GM18499 (cell line): ENCODE data around the gene TMEM240.

ENCODE experiments used
- ATAC-seq: cut with Tn5 transposase; IDR thresholded peaks from one replicate; pipeline ENCODE4 v1.9.1; 2021; ENCODE audit warnings: moderate number of reproducible peaks; ENCODE audit not compliant: insufficient read depth, unreplicated experiment

Gene TMEM240

DNA sequence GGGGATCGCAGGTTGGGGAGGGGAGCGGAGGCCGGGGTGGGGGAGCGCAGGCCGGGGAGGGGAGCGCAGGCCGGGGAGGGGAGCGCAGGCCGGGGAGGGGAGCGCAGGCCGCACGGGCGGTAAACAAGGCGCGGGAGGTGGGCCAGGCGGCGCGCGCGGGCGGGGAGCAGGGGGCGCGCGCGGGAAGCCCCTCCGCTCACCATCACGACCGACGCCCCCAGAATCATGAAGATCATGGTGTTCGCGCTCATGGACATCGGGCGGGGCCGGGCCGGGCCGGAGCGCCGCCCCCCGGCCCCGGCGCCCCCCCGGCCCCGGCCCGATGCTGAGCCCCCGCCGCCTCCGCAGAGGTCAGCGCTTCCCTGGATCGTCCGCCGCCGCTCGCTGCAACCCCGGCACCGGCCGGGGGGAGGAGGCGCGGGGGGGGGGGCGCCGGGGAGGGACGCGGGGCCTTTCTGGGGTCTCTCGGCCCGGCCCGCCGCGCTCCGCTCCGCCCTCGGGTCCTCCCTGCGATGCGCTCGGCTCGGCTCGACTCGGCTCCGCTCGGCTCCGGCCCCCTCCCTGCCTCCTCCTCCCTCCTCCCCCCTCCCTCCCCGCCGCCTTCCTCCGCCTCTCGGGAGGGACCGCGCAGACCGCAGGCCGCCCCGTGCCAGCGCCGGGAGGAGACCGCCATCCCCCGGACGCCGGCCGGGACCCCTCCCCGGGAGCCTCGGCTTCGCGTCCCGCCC lies at the start of gene TMEM240:
Gene TMEM240 (minus strand): TSS at position 535 of the 728 bp plus-strand sequence. CDS start 278 bp downstream, at position 257.
- ATAC-seq = no peak

DNA sequence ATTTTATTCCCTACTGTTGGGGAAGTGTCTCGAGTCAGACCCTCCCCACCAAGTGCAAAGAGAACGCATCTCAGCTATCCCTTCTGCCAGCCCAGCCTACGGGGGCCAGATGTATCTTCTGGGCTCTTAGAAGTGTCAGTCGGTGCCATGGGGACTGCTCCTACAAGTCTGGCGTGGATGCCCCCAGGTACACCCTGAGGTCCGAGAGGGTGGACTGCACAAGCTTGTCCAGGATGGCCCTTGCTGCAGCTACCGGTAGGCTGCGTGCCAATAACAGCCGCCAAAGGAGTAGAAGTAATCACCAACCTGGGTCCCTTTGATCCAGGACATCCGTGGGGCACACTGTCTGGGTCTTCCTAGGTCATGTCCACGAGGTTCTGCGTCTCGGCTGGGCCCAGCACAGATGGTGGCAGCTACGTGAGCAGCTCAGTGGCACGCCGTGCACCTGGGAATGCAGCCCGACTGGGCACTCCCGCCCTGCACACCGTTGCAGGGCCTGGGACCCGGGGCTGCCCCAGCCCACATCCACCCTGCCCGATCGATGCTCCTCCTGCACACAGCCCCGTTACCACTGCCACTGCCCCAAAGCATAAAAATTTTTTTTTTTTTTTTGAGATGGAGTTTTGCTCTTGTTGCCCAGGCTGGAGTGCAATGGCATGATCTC lies 43.1 kb upstream of the TMEM240 start:
- ATAC-seq = no peak

DNA sequence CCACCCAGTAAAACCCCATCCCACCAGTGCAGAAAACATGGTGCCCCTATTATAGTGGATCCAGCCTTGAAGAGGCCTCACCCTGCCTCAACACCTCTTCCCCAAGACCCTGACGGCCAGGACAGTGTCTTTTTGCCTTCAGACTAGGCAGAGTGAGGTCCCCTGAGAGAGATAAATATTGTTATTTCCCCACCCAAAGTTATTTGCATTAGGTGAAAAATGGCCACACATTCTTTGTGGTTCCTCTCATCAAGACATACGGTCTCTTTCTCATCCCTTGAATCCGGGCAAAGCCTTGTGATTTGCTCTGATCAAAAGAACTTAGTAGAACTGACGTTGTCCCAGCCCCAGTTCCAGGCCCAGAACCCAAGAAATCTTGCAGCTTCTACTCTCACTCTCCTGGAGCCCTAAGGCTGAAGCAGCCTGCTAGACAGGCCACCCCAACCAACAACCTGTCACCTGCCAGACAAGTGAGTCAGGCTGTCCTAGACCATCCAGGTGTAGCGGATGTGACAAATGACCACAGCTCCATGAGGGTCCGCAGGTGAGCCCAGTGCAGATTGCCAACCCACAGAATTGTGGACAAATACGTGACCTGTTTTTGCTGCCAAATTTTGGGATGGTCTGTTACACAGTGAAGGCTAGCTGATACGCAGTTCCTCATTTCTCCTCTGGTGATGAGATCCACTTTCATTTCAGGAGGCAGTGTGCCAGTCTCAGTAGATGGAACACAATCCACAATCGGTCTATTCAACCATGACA lies 42.3 kb upstream of the TMEM240 start:
- ATAC-seq = no peak

DNA sequence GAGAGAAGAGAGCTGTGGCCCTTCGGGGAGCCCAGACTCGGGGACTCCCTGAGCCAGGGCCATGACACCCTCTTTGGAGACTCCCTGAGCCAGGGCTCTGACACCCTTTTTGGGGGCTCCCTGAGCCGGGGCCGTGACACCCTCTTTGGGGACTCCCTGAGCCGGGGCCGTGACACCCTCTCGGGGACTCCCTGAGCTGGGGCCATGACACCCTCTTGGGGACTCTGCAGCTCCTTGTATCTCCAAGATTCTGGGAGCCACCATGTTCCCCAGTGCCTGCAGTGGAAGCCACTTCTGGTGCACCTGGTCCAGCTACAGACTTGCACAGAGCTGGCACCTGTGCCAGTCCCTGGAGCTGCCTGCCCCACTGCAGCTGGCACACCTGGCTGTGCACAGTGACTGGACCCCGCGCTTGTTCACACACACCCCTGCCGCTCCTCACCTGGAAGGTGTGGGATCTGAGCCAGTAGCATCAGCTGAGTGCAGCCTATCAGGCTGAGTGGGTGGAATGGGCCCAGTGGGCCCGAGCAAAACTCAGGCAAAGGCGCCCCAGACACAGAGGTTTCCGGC lies 38.0 kb upstream of the TMEM240 start:
- no peak for ATAC-seq

DNA sequence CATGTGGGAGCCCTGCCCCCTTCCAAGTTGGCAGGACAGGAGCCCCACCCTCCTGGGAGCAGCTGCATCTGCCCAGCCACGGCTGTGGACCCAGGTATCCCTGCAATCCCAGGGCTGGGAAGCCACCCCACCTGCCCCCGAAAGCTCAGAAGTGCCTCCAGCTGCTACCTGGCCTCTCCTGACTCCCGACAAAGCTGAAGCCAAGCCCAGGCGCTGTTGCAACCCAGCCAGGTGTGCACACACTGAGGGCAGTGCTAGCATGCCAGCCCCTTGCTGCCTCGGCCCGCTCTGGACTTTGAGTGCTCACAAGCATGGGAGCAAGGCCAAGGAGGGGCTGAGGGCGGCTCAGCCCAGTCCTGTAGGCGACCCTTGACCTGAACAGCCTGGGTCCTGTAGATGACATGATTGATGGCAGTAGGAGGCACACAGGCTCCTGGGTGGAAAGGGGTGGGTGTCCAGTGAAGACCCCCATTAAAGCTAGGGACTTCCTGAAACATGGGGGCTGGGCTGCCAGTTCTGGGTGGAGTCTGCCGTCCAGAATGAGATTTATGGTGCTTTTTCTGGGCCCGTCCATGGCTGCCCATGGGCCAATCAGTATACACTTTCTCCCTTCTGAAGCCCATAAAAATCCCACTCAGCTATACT lies 37.1 kb upstream of the TMEM240 start:
- ATAC-seq = no peak

DNA sequence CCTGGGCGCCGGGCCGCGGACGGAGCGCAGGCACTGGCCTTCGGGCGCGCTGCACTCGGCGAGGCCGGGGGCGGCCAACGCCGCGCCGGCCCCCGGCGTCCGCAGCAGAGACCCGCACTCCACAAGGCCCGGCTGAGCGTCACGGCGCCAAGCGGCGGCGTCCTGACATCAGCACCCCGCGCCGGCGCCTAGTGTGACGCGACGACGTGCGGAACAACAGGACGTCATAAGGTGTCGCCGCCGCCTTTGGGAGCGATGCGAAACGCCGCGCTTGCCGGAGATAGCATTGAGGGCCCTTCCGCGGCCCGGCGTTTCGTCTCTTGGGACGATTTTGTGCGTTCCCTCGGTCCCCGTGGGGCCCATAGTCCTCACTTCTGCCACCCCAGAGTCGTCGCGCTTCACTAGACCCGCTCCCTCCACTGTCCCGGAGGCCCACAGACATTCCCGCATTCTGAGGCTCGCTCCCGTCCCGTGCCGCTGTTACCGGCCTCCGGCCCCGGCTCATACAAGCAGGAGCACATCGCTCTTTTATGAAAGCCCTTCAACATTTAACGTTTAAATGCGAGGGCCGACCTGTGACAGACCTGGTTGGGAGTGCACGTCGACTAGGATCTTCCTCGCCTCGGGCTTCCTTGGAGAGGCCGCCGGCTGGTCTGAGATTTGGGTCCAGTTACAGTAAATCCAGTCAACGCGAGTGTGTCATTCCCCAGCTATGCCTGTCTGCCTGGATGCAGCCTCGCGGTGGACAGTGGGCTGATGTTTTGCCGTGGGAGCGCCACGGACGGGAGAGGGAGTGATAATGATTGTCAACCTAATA lies 34.5 kb upstream of the TMEM240 start, which contains the start of gene SSU72:
Gene SSU72 (minus strand): TSS at position 143 of the 817 bp plus-strand sequence. CDS start 306 bp downstream, outside the sequence.
- peak; percentile 62 for ATAC-seq

DNA sequence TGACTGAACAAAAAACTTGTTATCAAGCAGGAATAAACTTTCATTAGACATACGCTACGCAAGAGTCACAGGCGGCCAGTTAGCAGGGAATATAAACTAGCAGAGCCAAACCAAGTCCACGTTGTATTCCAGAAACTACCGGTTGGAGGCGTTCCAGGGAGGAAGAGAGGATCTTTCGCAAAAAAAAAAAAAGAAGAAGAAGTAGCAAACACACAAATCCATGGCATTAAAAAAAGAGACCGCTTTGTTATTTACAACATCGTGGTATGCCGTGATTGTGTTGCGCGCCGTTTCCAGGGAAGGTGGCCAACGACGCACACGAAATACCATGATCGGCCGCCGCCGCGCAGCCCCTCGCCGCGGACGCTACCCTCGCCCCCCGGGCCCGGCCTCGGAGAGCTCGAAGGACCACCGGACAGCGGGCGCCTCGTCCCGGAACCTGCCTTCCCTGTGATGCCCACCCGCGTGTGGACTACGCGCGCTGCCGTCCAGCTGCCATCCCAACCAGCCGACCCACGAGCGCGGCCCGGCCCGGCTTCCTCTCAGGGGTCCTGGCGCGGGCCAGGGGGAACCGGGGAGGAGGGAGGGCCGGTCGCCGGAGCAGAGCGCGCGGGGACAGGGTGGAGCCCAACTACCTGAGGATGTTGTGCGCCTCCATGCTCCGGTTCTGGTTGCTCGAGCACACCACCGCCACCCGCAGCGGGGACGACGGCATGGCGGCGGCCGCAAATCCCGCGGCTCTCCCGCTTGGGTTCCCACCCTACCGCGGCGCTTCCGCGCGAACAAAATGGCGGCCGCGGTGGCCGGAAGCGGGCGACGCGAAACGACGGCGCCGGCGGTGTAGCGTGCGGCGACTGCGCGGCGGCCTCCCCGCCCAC lies 33.7 kb upstream of the TMEM240 start:
- peak; percentile 27 for ATAC-seq

DNA sequence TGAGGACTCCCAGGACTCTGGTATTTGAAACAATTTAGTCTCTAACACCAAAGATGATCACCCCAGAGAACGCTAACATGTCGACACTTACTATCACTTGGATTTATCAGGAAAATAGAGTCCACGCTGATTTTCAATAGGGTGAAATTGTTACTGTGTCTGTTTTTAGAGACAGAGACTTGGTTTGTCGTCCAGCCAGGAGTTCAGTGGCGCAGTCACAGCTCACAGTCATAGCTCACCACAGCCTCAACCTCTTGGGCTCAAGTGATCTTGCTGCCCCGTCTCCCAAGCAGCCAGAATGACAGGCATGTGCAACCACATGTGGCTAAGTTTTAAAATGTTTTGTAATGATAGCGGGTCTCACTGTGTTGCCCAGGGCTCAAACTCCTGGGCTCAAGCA lies 28.9 kb upstream of the TMEM240 start:
- ATAC-seq = no peak

DNA sequence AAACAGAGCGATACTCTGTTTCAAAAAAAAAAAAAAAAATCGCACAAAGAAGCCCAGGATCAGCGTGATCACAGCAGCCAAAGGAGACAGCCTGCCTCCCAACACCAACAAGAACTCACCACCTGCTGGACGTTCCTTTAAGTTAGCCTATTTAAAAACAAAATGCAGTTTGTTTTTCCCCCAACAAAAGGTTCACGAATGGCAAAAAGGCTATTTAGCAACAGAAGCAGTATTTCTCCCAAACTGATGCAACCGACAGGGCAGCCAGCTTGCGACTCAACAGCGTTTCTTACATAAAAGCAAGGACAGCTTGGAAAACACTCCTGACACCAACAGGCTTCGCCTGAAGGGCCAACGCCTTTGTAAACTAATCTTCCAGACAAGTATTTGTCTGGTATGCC lies 27.5 kb upstream of the TMEM240 start:
- ATAC-seq = no peak

DNA sequence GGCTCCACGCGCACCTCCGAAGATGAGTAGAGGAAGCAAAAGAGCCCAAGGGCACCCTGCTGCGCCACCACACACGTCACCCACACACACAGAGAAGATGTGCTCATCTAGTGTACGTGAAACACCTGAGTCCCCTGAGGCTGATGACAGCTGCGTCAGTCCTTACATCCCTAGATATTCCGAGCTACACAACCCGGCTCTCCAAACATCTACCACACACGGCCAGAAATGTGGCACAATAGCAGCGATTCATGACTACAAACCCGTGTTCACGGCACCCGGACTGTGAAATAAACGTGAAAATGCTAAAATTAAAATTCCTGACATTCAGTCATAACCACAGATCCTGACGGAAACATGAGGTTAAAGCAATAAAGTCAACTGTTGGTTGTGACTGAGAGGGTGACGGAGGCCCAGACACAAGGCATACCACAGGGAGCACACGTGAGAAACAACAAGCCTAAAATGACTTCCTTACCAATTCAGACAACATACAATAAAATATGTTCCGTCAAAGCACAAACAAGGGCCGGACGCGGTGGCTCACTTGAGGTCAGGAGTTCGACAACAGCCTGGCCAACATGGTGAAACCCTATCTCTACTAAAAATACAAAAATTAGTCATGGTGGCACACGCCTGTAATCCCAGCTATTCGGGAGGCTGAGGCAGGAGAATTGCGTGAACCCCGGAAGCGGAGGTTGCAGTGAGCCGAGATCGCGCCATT lies 26.9 kb upstream of the TMEM240 start:
- ATAC-seq = no peak

DNA sequence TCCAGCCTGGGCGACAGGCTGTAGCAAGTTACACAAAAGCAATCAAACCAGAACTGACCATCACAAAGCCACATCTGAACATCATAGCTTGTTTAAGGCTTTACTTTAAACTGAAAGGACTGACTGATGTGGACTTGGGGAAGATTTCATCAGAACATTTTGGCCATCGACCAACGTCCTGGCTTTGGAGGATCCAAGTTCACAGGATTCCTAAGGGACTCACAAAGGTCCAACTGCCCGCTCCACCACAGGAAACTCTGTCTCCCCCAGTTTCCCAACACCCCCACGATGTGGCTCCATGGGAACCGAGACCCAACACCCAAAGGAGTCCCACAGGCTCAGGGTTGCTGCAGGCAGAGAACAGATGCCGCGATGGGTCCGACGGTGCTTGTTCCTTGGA lies 24.9 kb upstream of the TMEM240 start:
- no peak for ATAC-seq

DNA sequence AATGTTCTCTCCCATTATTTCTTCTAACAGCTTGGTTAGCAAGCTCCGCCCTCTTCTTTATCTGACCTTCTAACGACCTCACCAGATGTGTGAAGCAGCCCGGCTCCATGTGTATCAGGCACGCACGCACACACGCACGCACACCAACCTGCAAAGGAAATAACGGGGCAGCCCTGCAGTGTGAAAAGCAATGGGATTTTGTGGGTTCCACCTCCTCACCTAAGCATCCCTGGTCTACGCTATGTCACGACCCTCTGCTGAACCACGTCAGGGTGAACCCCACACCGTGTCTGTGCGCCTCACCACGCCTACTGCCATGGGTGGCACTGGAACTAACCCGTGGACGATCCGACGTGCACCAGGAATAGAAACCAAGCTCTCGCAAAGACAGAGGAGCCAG lies 23.8 kb upstream of the TMEM240 start:
- no peak for ATAC-seq

DNA sequence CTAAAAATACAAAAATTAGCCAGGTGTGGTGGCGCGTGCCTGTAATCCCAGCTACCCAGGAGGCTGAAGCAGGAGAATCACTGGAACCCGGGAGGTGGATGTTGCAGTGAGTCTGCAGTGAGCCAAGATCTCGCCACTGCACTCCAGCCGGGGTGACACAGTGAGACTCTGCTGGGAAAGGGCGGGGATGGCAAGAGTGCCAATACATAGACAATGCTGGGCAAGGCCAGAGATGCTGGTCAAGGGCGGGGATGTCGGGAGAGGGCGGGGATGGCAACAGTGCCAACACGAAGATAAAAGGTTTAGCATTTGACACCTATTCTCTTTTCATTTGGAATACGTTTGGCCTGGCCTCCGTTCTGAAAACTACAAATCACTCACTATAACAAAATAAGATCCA lies 23.3 kb upstream of the TMEM240 start:
- no peak for ATAC-seq

DNA sequence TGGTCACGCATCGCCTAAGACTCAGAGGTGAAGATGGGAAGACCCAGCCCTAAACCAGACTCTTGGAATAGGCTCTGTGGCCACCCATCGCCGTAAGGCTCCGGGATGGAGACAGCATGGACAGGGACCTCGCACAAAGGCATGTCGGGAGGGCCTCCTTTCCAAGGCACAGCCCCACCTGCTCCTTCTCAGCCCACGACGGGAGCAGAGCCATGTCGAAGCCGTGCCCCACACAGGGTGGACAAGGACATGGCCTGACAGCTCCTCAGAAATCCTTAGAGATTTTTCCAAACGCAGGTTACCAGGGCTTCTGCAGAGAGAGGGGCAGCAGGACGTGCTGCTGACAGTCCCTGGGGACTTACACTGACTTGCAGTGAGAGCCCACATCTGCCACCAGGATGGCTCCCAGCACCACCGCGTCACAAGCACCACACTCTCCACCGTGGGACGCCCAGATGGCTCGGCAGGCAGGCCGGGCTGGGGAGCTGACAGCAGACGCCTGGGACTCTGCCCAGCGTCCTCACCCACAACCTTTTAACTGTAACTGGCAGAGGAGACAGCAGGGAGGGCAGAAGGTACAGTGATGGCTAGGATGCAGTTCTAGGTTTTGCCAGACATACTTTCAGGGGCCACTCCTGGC lies 22.3 kb upstream of the TMEM240 start:
- no peak for ATAC-seq

DNA sequence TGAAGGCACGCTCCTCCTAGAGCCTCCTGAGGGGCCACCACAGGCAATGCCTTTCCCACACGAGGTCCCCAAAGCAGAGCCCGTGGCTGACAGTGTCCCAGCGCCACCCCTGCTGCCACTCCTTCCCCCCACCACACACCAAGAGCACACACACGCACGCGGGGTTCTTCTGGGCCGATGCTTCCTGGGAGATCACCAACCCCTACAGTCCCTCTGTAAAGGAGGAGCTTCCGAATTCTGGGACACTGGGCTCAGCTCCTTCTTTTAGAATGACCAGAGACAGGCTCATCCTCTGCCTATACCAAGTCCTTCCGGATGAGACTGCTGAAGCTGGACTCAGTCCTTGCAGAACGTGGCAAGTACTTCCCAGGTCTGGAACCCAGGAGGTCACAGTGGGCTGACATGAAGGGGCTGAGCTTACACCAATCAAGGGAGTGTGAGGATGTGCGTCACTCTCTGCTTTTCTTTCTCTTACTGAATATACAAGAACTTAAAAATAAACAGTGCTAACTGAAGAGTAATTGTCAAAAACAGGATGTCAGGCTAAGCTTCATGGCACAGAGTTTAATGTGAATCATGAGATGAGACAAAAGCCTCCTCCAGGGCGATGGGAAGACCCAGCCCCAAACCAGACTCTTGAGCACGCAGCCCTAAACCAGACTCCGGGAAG lies 21.5 kb upstream of the TMEM240 start:
- ATAC-seq = no peak

DNA sequence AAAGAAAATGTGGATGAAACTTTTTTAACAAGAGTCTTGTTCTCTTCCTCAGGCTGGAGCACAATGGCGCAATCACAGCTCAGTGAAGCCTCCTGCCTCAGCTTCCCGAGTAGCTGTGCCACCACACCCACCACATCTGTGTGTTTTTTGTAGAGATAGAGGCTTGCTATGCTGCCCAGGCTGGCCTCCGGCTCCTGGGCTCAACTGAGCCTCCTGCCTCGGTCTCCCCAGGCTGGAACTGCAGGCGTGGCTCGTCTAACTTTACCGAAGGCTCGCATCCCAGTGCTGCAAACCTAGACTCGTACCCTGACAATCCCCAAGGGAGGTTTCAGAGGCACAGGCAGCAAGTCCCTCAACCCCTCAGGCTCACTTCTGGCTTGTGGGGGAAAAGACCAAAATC lies 19.8 kb upstream of the TMEM240 start:
- ATAC-seq = no peak

DNA sequence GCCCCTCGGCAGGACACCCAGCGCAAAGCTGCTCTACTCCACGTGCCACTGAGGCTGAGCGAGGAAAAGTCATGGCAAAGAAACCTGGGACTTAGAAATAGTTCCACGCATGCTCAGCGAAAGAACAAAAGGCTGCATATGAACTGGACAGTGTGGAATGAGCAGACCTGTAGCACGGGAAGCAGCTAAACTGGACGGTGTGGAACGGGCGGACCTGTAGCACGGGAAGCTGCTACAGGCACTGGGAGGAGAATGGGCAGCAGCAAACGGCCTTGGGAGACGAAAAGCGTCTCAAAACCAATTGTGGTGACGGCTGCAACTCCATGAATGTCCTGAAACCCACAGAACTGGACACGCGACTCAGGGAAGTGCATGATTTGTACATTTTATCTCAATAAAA lies 18.6 kb upstream of the TMEM240 start:
- no peak for ATAC-seq
